Measurements from ENCODE around the gene TM4SF1. TPM values are rescaled to one million over a fixed set of nuclear protein-coding genes. Genes with fewer than 3 reads are reported as not detected.

TM4SF1 gene
- total RNA-seq, 2 donors from 2014 or later, result 104 to 168 TPM

- H3K27me3 ChIP-seq, result no peaks in the 10 kb centered on the region
- DNase-seq (no peak), ATAC-seq (no peak)
- no peaks in the 10 kb centered on the region for H3K36me3 ChIP-seq (replicated peaks in 1 of 2; ENCODE audit: insufficient read depth in 1 of 2, low read depth in 2 of 2)
- intact Hi-C loops (cut with DNase I), result no loop called here
- H3K9me3 ChIP-seq, result no peaks in the 10 kb centered on the region
- H3K4me3 ChIP-seq, result no peak overlapping the region
- no peak overlapping the region for H3K27ac ChIP-seq
- TF ChIP-seq CTCF (IDR thresholded peaks at IDR 0.05), result no peak
- no peak for TF ChIP-seq POLR2A (IDR thresholded peaks at IDR 0.05)
- H3K4me1 ChIP-seq, result no peaks in the 10 kb centered on the region
Observed at GRCh38 chr3:149321136-149321535, 56.3 kb downstream of the TM4SF1 start.

GRCh38 chr3:149319750-149320149 is 57.7 kb downstream of the TM4SF1 start:
- ATAC-seq, result no peak
- WGBS, 2 donors, result 92 to 93% methylated on average over 3 of the region's 3 CpGs

More at GRCh38 chr3:149319750-149320149, 57.7 kb downstream of the TM4SF1 start:
- DNase-seq, result no peak
- TF ChIP-seq POLR2A (IDR thresholded peaks at IDR 0.05), result no peak
- intact Hi-C loops (cut with DNase I), result no loop called here
- H3K27ac ChIP-seq, result no peak overlapping the region
- no peaks in the 10 kb centered on the region for H3K4me1 ChIP-seq
- H3K9me3 ChIP-seq, result no peaks in the 10 kb centered on the region
- no peaks in the 10 kb centered on the region for H3K36me3 ChIP-seq (replicated peaks in 1 of 2; ENCODE audit: insufficient read depth in 1 of 2, low read depth in 2 of 2)
- H3K27me3 ChIP-seq, result no peaks in the 10 kb centered on the region
- H3K4me3 ChIP-seq, result no peak overlapping the region

Other genes starting within 250 kb of the TM4SF1 start
- 10 to 100 TPM; 15.8 to 18.2 TPM for gene HPS3, start 248.0 kb downstream of the TM4SF1 start, total RNA-seq
- 10 to 100 TPM in 1 of 2 donors, 1 to 10 TPM in 1; 5.7 to 11.5 TPM for gene CP, start 155.8 kb downstream of the TM4SF1 start, total RNA-seq
- gene TM4SF18, start 44.0 kb downstream of the TM4SF1 start, total RNA-seq, result 10 to 100 TPM in 1 of 2 donors, 1 to 10 TPM in 1; 7.9 to 13.2 TPM
- 100 to 1,000 TPM in 1 of 2 donors, 10 to 100 TPM in 1; 53.2 to 149 TPM for gene TM4SF4, start 97.0 kb upstream of the TM4SF1 start, total RNA-seq

All from body of pancreas (tissue), 4 donors.